Fibroblast of skin of scalp (primary cell): Measurements from ENCODE around the gene H2BK1.

Experiments used
- DNase-seq: peaks from one replicate; pipeline ENCODE4 v3.0.0-alpha.2; 2013

Gene H2BK1

DNA sequence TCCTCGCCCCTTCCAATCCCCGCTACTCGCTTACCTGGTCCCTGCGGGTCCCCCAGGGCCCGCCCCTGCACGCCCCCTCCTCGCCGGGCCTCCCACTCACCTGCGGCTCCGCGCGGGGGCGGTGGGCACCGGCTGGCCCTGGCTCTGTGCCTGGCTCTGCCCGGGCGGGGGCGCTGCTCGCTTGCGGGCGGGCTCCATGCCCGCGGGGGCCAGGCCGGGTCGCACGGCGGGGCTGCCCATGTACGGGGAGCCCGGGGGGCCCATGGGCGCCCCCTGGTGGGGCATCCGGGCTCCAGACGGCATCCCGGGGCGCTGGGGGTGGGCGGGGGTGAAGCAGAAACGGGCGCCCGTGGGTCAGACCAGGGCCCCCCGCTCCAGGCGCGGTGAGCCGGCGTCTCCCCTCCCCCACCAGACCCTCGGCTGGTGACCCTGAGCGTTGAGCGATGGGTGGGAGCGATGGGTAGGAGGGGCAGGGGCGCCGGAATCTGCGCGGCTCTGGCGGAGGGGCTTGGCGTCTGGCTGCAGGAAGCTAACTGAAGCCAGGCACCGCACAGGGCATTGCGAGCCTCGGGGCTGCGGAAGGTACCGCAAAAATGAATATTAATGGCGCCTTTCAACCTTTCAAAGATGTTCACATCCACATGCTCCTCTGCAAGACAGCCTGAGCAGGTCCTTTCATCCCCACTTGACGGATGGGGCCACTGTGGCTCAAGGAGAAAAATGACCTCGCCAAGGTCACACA lies 35.2 kb upstream of the H2BK1 start:
- peak; percentile 42 for DNase-seq

DNA sequence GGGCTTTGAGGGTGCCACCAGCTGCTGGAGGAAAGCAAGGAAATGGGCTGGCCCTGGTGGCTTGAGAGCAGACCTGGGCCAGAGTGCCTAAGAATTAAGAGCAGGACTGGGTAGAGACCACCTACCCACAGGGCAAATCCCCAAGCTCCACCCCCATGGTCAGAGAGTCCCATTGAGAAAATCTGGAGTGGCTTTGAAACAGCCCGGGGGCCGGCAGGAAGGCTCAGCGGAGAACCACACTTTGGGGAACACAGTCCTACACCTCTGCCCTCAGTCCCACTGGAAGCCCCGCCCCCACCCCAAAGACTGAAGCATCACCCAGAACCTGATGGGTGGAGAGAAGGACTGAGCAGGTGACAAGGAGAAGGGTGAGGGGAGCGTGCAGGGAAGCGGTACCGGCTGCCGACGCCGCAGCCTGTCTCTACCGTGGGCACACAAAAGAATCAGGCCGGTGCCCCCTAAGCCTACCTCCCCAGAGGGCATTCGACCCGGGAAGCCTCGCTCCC lies 34.6 kb upstream of the H2BK1 start:
- no peak for DNase-seq

DNA sequence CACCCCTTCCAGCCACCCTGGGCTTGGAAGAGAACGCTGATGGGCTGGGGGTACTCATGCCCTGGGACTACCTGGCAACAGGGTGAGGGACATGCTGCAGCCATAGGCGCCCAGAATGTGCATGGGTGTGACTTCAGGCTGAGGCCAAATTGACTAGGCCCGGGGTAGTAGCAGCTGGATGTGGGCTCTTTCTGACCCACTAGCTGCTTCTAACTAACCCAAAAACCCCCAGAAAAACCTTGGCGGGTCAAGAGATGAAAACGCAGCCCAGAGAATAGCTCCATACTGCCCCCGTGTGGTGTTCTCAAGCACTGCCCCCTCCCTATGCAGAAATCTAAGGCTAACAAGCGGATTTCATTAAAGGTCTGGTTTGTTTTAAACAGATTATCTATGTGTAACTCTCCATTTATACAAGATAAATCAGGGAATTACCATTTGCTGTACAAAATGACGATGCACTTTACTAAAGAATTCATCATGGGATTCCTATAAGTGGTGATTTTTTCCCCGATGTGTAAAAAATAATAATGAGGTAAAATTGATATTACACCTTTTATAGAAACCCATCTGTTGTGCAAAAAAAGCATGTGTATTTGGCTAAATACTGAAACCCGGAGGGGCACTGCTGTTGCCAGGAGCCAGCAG lies 34.0 kb upstream of the H2BK1 start:
- DNase-seq: peak; percentile 53

DNA sequence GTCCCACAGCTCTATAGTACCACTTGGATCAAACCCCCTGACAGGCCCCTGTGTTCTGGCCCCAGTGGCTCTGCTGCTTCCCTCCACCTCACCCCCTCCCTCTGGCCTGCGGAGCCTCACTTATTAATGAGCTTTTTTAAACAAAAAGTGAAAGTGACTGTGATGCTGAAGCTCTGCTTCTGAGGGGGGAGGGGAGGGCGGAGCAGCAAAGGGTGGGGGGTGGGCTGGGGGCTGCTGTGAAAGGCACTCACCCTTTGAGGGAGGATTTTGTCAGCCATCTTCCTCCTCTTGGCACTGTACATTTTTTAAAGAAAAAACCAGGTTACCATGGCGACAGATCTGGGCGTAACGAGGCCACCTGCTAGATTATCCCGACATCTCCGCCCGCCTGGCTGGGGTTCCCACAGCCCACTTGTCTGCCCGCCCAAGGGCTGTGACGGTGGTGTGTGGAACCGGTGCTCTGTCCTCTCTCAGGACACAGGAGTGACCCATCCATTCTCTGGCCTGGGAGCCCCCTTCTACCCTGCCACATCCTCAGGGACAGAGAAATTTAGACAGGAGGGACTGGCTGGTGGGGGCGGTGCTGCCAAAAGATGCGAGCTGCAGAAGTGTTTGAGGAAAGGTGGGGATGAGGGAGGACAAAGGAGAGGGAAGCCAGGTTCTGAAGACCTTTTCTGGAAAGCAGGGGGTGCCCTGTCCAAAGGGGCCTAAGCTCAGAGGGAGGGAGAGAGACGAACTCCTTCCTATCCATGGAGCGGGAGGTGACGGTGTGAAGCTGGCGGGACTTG lies 33.3 kb upstream of the H2BK1 start:
- no peak for DNase-seq

DNA sequence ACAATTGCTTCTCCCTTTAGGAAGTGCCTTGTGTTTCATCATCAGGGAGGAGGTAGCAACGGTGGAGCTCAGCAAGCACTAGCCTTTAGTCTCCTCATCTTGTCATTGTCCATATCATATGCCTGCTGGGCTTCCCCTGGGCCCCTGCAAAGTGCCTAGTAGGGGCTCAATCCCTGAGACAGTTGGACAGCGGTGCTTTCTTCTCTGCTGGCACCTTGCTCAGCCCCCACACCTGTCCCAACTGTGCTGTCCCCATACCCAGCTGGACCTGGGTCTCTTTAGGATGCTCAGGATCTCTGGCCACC lies 32.7 kb upstream of the H2BK1 start:
- DNase-seq: no peak

DNA sequence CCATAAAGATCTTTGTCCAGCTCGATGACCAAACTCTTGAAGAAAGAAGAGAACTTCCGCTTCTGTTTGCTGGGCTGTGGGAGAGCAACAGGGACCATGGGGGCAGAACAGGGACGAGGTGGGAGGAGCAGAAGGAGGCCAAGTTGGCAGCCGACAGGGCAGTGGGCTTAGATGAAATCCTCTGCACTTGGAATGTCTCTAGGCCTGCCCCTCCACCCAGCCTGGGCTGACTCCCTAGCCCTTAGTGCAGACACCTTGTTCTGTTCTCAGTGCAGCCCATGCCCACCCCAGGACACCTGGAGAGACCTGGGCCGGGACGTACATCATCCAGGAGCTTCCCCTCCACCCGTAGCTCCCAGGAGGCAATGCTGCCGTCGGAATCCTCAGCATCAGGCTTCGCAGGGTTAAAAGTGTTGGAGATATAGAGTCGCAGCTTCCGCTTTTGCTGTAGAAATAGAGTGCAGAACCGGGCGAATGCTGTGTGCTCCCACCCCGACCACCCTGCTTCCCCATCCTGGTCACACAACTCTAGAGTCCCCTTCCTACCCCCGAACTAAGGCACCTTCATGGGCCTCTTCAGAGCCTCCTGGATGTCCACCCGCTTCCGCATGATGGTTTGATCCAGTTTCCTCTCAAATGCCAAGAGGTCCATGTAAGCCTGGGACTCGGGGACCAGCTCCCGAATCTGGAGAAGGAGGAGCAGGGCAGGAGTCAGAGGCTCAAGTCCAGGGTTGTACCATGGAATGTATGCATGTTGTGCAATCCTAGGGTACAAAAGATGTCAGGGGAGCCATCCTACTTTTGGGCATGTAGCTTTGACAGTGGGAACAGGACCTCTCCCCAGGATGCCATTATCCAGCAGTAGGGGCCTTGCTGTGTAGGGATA lies 32.1 kb upstream of the H2BK1 start:
- DNase-seq: no peak

DNA sequence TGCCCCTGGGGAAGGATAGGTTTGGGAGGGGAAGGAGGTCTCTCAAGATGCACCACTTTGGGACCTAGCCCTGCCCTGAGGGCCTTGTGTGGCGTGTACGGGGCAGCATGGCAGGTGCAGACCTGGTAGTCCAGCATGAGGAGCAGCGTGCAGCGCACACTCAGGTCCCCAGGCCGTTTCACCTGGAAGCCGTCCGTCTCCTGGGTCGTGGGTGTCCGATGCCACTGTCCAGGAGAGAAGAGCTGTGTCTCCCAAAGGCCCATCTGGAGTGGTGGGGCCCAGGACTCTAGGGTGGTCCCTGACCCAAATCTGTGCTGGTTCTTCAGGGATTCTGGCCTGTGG lies 31.4 kb upstream of the H2BK1 start:
- DNase-seq: no peak

DNA sequence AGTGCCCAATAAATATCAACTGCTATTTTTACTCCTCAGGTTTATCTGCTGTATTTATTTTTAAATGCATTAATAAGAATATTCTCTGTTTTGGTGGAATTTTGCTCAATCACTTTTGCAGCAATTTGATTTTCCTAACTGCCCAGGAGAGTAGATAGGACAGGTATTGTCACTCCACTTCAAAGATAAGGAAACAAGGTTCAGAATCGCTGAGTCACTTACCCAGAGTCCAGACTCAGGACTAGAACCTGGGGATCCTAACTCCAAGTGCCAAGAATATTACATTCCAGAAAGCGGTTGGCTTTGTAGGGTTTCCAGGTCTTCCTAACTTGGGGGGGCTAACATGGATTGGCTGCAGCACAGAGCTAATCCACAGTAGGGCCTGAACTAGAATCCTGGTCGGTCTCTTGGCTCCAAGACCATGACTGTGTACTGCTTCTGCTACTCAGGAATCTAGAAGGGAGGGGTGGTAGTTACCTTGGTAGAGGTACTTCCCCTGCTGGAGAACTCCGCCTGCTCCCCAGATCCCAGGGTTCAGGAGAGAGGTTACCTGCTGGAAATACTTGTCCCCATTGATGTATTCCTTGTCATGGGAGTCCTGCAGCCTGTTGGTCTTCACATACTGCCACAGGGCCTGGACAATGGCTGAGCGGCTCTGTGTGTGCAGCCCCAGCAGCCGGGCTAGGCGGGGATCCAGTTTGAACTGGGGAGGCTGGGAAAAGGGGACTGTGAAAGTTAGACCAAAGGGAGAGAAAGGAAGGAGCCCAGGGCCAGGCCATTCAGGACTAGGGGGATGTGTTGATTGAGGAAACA lies 30.9 kb upstream of the H2BK1 start:
- no peak for DNase-seq

DNA sequence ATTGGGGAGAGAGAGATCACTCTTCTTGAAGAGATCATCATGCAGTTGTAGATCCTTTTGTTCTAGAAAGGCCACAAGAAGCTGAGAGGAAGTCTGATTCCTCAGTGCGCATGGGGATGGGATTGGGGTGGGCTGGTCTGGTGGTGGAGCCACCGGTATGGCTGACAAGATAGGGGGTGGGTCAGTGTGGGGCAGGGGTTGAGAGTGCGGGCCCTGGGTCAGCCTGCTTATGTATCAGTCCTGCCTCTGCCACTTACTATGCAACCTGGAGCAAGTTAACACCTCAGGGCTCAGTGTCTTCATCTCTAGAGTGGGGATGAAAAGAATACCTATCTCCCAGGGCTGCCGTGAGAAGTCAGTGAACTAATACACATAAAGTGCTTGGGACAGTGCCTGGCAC lies 30.2 kb upstream of the H2BK1 start:
- no peak for DNase-seq

DNA sequence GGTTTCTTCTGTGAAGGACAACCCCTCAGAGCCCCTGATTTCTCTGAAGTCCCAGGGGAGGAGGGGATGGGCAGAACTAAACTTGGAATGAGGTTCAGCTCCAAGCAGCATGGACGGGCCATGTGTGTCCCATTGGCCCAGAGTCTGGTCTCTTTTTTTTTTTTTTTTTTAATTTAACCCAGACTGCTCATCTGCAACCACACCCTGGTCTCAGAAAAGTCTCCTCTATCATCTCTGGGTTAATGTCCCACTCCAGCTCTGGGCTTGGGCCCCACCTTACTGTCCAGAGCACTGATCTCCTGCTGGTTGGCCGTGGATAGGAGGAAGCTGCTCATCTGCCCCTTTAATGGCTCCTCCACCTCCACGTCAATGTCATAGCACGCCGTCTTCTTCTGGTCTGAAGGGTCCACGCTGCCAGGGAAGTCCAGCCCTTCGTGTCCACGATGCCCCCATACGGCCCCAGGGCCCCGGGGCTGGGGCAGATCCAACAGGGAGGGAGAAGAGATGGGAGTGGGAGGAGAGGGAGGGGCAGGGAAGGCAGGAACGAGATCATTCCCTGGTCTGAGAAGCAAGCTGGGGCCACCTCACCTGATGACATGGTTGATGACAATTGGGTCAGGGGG lies 29.7 kb upstream of the H2BK1 start:
- DNase-seq: no peak

DNA sequence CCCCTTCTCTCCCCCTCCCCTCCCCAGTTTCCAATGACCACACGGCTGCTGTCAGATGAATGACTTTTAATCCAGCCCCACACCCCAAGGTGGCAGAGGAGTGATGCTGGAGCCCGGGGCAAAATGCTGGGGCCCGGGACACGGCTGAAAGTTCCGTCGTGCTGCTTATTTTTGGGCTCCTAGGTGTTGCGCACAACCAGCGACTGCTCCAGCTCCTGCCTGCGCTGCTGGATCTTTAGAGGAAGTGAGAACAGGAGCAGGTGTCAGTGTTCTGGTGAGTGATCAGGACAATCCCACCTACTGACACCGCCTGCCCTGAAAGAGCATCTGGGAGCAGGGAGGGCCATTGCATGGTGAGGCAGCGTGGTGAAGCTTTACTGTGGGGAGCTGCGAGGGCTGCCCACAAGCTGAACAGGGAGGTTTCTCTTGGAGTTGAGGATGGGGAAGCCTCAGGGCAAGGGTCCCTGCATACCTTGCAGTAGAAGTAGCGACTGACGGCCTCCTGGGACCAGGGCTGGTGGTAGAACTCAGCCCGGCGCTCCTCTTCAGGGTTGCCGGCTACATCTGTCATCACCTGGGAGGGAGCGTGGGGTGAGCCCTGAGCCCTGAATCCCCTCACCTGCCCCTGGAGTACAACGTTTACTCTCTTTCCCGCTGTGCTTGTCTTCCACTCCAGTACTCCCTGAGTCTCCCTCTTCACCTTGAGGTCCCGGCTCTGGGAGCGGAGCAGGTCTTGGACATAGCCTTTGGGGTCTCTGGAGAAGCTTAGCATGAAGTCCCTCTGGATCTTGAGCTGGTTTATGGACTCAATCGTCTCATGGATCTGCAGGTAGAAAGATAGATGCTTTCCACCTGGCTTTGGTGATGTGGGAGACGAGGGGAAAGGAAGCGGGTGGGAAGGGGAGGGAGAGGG lies 28.9 kb upstream of the H2BK1 start:
- no peak for DNase-seq

DNA sequence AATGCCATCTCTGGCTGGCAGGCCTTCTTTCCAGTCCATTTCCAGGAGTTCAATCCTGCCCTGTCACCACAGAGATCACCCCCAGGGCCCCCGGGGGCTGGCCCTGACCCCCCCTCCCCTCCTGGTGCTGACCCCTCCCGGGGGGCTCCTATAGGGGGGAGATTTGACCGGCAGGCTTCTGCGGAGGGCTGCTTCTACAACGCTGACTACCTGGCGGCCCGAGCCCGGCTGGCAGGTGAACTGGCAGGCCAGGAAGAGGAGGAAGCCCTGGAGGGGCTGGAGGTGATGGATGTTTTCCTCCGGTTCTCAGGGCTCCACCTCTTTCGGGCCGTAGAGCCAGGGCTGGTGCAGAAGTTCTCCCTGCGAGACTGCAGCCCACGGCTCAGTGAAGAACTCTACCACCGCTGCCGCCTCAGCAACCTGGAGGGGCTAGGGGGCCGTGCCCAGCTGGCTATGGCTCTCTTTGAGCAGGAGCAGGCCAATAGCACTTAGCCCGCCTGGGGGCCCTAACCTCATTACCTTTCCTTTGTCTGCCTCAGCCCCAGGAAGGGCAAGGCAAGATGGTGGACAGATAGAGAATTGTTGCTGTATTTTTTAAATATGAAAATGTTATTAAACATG lies 28.0 kb upstream of the H2BK1 start:
- no peak for DNase-seq

DNA sequence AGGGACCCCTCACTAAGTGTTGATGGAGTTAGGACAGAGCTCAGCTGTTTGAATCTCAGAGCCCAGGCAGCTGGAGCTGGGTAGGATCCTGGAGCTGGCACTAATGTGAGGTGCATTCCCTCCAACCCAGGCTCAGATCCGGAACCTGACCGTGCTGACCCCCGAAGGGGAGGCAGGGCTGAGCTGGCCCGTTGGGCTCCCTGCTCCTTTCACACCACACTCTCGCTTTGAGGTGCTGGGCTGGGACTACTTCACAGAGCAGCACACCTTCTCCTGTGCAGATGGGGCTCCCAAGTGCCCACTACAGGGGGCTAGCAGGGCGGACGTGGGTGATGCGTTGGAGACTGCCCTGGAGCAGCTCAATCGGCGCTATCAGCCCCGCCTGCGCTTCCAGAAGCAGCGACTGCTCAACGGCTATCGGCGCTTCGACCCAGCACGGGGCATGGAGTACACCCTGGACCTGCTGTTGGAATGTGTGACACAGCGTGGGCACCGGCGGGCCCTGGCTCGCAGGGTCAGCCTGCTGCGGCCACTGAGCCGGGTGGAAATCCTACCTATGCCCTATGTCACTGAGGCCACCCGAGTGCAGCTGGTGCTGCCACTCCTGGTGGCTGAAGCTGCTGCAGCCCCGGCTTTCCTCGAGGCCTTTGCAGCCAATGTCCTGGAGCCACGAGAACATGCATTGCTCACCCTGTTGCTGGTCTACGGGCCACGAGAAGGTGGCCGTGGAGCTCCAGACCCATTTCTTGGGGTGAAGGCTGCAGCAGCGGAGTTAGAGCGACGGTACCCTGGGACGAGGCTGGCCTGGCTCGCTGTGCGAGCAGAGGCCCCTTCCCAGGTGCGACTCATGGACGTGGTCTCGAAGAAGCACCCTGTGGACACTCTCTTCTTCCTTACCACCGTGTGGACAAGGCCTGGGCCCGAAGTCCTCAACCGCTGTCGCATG lies 27.2 kb upstream of the H2BK1 start:
- DNase-seq: no peak

DNA sequence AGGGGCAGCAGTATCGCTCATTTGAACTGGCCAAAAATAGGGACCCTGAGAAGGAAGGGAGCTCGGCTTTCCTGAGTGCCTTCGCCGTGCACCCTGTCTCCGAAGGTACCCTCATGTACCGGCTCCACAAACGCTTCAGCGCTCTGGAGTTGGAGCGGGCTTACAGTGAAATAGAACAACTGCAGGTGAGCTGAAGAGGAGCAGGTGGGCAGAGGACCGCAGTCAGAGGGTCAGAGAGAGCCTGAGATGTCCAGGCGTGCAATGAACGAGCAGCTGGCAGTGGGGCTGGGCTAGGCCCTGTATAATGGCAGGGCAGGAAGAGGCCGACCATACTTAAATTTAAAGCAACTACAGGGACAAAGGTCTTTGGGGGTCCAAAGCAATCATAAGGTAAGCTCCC lies 26.1 kb upstream of the H2BK1 start:
- DNase-seq: no peak

DNA sequence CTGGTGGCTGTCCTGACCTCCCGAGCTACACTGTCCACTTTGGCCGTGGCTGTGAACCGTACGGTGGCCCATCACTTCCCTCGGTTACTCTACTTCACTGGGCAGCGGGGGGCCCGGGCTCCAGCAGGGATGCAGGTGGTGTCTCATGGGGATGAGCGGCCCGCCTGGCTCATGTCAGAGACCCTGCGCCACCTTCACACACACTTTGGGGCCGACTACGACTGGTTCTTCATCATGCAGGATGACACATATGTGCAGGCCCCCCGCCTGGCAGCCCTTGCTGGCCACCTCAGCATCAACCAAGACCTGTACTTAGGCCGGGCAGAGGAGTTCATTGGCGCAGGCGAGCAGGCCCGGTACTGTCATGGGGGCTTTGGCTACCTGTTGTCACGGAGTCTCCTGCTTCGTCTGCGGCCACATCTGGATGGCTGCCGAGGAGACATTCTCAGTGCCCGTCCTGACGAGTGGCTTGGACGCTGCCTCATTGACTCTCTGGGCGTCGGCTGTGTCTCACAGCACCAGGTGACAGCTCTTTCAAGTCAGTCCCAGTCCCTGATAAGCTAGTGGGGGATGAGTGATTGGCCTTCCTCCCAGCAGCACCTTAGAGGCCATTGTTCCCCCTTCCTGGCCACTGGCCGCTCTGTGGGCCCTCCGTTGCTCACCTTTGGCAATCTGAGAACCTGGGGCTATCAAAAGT lies 25.0 kb upstream of the H2BK1 start:
- no peak for DNase-seq

DNA sequence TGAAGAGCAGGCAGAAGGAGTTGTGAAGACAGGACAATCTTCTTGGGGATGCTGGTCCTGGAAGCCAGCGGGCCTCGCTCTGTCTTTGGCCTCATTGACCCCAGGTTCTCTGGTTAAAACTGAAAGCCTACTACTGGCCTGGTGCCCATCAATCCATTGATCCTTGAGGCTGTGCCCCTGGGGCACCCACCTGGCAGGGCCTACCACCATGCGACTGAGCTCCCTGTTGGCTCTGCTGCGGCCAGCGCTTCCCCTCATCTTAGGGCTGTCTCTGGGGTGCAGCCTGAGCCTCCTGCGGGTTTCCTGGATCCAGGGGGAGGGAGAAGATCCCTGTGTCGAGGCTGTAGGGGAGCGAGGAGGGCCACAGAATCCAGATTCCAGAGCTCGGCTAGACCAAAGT lies 23.5 kb upstream of the H2BK1 start:
- DNase-seq: no peak

DNA sequence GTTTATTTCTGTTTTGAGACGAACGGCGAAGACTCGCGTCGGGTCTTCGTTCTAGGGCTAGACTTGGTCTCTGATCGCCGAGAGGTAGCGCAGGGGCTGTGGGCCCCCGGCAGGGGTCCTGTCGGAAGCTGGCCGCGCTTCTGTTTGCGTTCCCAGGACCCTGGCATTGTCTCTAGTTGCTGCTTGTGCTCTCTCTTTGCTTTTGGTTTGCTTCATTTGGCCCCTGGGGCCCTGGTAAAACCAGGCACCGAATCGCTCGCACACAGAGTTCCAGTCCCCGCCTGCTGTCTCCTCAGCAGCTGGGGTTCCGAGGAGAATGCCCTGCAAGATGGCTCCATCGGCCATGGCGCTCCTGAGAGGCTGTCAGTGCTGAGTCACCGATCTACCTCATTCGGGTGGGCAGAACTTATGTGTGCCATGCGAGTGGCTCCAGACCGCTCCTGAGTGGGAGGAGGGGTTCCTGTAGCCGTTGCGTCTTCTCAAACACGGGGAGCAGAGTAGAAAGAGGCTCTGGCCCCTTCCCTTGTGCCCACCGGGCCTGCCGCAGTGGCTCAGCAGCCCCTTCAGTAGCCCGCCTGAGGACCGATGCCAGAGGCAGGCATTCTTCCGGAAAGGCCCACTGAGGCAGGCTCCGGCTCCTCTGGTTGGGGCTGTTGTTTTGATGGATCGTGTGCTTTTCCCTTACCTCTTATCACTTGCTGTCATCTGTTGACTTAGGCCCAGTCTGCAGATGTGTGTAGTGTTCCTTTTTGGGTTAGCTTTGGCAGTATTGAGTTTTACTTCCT lies 22.8 kb upstream of the H2BK1 start:
- peak; percentile 71 for DNase-seq
